A673 (cell line): Measurements from ENCODE around the gene SGPP1. TPM values are rescaled to one million over a fixed set of nuclear protein-coding genes. Genes with fewer than 3 reads are reported as not detected.
"Not testable (repeated sequence)": the region's sequence is repeated elsewhere in the genome, so short reads cannot be mapped to it uniquely, and the experiment has no call there.

ENCODE experiments used
- BruUV-seq: library from RNA; stranded (reverse); fragments of 400-500 nt; replicated peaks from 2 replicates; lab custom pipeline; 2021; lab: Mats Ljungman, UMichigan
- CTCF ChIA-PET: fragments of 300-600 bp; sonication (Branson Sonifier 250); formaldehyde crosslinking; loops from one replicate; lab custom pipeline; 2022; ENCODE audit warnings: antibody characterized with exemption; lab: Charles Lee
- POLR2A ChIA-PET: fragments of 300-600 bp; sonication (Branson Sonifier 250); formaldehyde crosslinking; loops from one replicate; lab custom pipeline; 2022; ENCODE audit warnings: antibody characterized with exemption; ENCODE audit not compliant: low non-redundant PET; lab: Charles Lee
- DNase-seq: peaks from one replicate; pipeline ENCODE4 v3.0.0-alpha.2; 2015; ENCODE audit warnings: low spot score
- H3K27ac ChIP-seq: fragments of 200-600 bp; sonication (generic); 2 replicates; pipeline ENCODE4 v1.5.1; 2016; ENCODE audit warnings: mixed run types, low read depth, mild to moderate bottlenecking, mixed read lengths, antibody characterized with exemption, low read length; ENCODE audit not compliant: poor library complexity, severe bottlenecking
- H3K27me3 ChIP-seq: fragments of 200-600 bp; sonication (generic); replicated peaks from 2 replicates; pipeline ENCODE4 v1.6.1; 2017; ENCODE audit warnings: mixed run types, low read depth, mild to moderate bottlenecking, mixed read lengths, antibody characterized with exemption, low read length; ENCODE audit not compliant: insufficient read depth, poor library complexity
- H3K36me3 ChIP-seq: fragments of 200-600 bp; sonication (generic); 2 replicates; pipeline ENCODE4 v1.6.1; 2016; ENCODE audit warnings: mixed run types, mild to moderate bottlenecking, mixed read lengths, antibody characterized with exemption, low read length; ENCODE audit not compliant: insufficient read depth, poor library complexity, severe bottlenecking
- H3K4me1 ChIP-seq: fragments of 200-600 bp; sonication (generic); 2 replicates; pipeline ENCODE4 v1.6.1; 2017; ENCODE audit warnings: mixed run types, mild to moderate bottlenecking, mixed read lengths, antibody characterized with exemption, low read length; ENCODE audit not compliant: insufficient read depth, poor library complexity, severe bottlenecking
- H3K4me3 ChIP-seq: fragments of 200-600 bp; sonication (generic); 2 replicates; pipeline ENCODE4 v1.5.1; 2016; ENCODE audit warnings: low read depth, mixed run types, mild to moderate bottlenecking, mixed read lengths, low read length; ENCODE audit not compliant: poor library complexity, severe bottlenecking
- H3K9me3 ChIP-seq: fragments of 200-600 bp; sonication (generic); 2 replicates; pipeline ENCODE4 v1.6.1; 2016; ENCODE audit warnings: mixed run types, low read depth, mild to moderate bottlenecking, mixed read lengths, antibody characterized with exemption, low read length; ENCODE audit not compliant: poor library complexity, severe bottlenecking
- CTCF ChIP-seq: fragments of 300-800, 200-600 bp; sonication (generic); conservative IDR thresholded peaks from 2 replicates; pipeline ENCODE4 v1.5.1; 2017; ENCODE audit warnings: low read depth, mild to moderate bottlenecking, antibody characterized with exemption, low read length, moderate library complexity, mixed read lengths
- EZH2 ChIP-seq: fragments of 200-600 bp; sonication (generic); IDR thresholded peaks from 2 replicates; pipeline ENCODE4 v1.6.1; 2017; ENCODE audit warnings: borderline replicate concordance, low read depth, mild to moderate bottlenecking, mixed read lengths, antibody characterized with exemption, low read length; ENCODE audit not compliant: poor library complexity, severe bottlenecking
- intact Hi-C: fragments of 100-400 bp; cut with micrococcal nuclease; formaldehyde crosslinking; loops from one replicate; pipeline ENCODE4 v1.10.0; 2022; ENCODE audit not compliant: unreplicated experiment
- total RNA-seq: library from RNA; stranded (reverse); gene quantifications from 2 replicates; pipeline ENCODE4 v1.2.3, GENCODE V29; 2021

The SGPP1 gene
- total RNA-seq, 1 experiment from 2014 or later: 13.5 TPM

GRCh38 chr14:63705561-63706070 is 22.2 kb downstream of the SGPP1 start:
- no TSS peak for BruUV-seq
- no peak for DNase-seq
- Histone ChIP-seq H3K36me3 (no peaks in the 10 kb centered on the region), H3K4me3 (no peak overlapping the region), H3K27ac (no peak overlapping the region), H3K27me3 (no peaks in the 10 kb centered on the region), H3K4me1 (no peaks in the 10 kb centered on the region), H3K9me3 (no peaks in the 10 kb centered on the region)
- CTCF ChIA-PET: no interaction called here
- POLR2A ChIA-PET: no interaction called here
- TF ChIP-seq CTCF: no peak
- no peak for TF ChIP-seq EZH2
- intact Hi-C loops: no loop called here

- intact Hi-C loops, CTCF ChIA-PET, POLR2A ChIA-PET: not testable (repeated sequence)
Observed at GRCh38 chr14:63702530-63702929, 25.3 kb downstream of the SGPP1 start.

GRCh38 chr14:63701606-63702299 is 26.1 kb downstream of the SGPP1 start:
- no peak for DNase-seq
- CTCF ChIA-PET: no interaction called here
- no peaks in the 10 kb centered on the region for H3K27me3 ChIP-seq
- no TSS peak for BruUV-seq
- H3K27ac ChIP-seq: no peak overlapping the region
- H3K4me1 ChIP-seq: no peaks in the 10 kb centered on the region
- H3K4me3 ChIP-seq: no peak overlapping the region
- TF ChIP-seq CTCF (no peak), EZH2 (no peak)
- H3K36me3 ChIP-seq: no peaks in the 10 kb centered on the region
- no peaks in the 10 kb centered on the region for H3K9me3 ChIP-seq
- intact Hi-C loops: no loop called here
- POLR2A ChIA-PET: no interaction called here

More at GRCh38 chr14:63702530-63702929, 25.3 kb downstream of the SGPP1 start:
- BruUV-seq, H3K9me3 ChIP-seq, H3K36me3 ChIP-seq, H3K4me1 ChIP-seq, H3K27ac ChIP-seq, DNase-seq, H3K27me3 ChIP-seq, H3K4me3 ChIP-seq: not testable (repeated sequence)
